LNCaP clone FGC (cell line): ENCODE results near the gene CCNK.

Experiments used
- DNase-seq: peaks from one replicate; pipeline ENCODE4 v3.0.0-alpha.2; 2011; ENCODE audit warnings: low read depth
- H3K4me3 ChIP-seq: 2 replicates; pipeline ENCODE4 v1.5.1; 2011; ENCODE audit warnings: mild to moderate bottlenecking, low read depth, low read length, control low read depth
- CTCF ChIP-seq: IDR thresholded peaks from 2 replicates; pipeline ENCODE4 v1.5.1; 2012; ENCODE audit warnings: mild to moderate bottlenecking; ENCODE audit not compliant: control insufficient read depth, insufficient read depth; ENCODE audit errors: extremely low read depth

The CCNK gene

GRCh38 chr14:99480917-99481744, at the start of gene CCNK:
Gene CCNK (plus strand): TSS chr14:99481409. CDS start chr14:99492678, 11,269 bp downstream.
- no peak for TF ChIP-seq CTCF
- peak; percentile 99 for DNase-seq
- peak within 1 kb of the TSS; percentile 94 for H3K4me3 ChIP-seq

GRCh38 chr14:99431986-99432385, 49.2 kb upstream of the CCNK start:
- no peak overlapping the region for H3K4me3 ChIP-seq
- DNase-seq: no peak
- TF ChIP-seq CTCF: no peak

GRCh38 chr14:99432485-99432884, 48.7 kb upstream of the CCNK start:
- no peak for TF ChIP-seq CTCF
- H3K4me3 ChIP-seq: no peak overlapping the region
- DNase-seq: no peak

- no peak for DNase-seq
- TF ChIP-seq CTCF: no peak
- no peak overlapping the region for H3K4me3 ChIP-seq
These were observed 45.9 kb upstream of the CCNK start for GRCh38 chr14:99435327-99435726.

GRCh38 chr14:99436247-99437180, 44.7 kb upstream of the CCNK start:
- DNase-seq: no peak
- no peak overlapping the region for H3K4me3 ChIP-seq
- TF ChIP-seq CTCF: no peak

GRCh38 chr14:99437706-99438105, 43.5 kb upstream of the CCNK start:
- no peak for TF ChIP-seq CTCF
- no peak for DNase-seq
- H3K4me3 ChIP-seq: no peak overlapping the region
